AG09309 (cell line): Measurements from ENCODE around the gene SHMT1.
A peak's percentile ranks its signal among the peaks of the same experiment; 100 is the strongest.

Experiments used
- DNase-seq: peaks from one replicate; pipeline ENCODE4 v3.0.0-alpha.2; 2010; ENCODE audit warnings: low read depth
- H3K4me3 ChIP-seq: 2 replicates; pipeline ENCODE4 v1.5.1; 2011; ENCODE audit warnings: mild to moderate bottlenecking, low read depth, low read length, moderate library complexity; ENCODE audit not compliant: control insufficient read depth
- TF ChIP-seq, protein P1 (sequence below): IDR thresholded peaks from 2 replicates; pipeline ENCODE4 v1.5.1; 2011; ENCODE audit warnings: mild to moderate bottlenecking, low read depth, low read length, inconsistent platforms; ENCODE audit not compliant: insufficient read depth, control insufficient read depth; ENCODE audit errors: missing control alignments

Gene SHMT1

DNA sequence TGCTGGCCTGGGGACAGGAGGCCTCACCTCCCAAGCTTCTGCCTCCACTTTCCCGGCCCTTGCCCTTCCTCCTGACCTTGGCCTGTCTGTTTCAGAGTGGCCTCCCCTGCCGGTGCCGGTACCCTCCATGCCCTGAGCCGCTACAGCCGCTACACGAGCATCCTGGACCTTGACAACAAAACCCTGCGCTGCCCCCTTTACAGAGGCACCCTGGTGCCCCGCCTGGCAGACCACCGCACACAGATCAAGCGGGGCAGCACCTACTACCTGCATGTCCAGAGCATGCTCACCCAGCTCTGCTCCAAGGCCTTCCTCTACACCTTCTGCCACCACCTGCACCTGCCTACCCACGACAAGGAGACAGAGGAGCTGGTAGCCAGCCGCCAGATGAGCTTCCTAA is 40.8 kb downstream of the SHMT1 start:
- DNase-seq: no peak
- TF ChIP-seq, protein P1, sequence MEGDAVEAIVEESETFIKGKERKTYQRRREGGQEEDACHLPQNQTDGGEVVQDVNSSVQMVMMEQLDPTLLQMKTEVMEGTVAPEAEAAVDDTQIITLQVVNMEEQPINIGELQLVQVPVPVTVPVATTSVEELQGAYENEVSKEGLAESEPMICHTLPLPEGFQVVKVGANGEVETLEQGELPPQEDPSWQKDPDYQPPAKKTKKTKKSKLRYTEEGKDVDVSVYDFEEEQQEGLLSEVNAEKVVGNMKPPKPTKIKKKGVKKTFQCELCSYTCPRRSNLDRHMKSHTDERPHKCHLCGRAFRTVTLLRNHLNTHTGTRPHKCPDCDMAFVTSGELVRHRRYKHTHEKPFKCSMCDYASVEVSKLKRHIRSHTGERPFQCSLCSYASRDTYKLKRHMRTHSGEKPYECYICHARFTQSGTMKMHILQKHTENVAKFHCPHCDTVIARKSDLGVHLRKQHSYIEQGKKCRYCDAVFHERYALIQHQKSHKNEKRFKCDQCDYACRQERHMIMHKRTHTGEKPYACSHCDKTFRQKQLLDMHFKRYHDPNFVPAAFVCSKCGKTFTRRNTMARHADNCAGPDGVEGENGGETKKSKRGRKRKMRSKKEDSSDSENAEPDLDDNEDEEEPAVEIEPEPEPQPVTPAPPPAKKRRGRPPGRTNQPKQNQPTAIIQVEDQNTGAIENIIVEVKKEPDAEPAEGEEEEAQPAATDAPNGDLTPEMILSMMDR: no peak
- H3K4me3 ChIP-seq: no peak overlapping the region

DNA sequence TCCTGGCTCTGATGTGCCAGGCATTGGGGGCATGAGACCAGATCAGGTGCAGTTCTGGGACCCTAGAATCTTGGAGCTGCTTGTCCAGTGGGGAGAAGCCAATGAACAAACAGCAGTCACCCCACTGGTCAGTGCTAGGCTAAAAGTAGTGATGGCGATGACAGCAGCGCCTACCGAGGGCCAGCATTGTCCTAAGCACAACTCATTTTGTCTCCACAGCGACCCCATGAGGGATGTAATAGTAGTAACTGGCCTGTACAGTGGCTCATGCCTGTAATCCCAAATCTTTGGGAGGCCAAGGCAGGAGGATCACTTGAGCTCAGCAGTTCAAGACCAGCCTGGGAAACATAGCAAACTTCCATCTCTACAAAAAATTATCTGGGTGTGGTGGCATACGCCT is 42.0 kb downstream of the SHMT1 start:
- DNase-seq: no peak
- TF ChIP-seq, protein P1: peak; percentile 26

DNA sequence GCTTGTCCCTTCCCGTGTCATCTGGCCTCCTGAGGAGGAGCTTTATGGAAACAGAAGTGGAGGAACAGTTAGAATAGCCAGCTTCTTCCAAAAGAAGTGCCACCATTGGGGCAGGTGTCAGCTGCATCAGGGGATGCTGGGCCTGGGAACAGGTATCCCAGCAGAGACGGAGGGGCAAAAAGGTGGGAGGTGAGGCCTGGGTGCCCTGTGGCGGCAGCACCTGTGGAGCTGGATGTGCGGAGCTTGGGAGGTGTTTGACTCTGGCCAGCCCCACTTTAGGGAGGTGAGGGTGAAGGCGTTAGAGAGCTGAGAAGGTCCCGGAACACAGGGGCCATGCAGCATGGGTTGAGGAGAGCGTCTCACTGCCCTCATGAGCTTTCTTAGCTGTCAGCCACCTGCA is 43.0 kb downstream of the SHMT1 start:
- TF ChIP-seq, protein P1: no peak
- H3K4me3 ChIP-seq: no peak overlapping the region
- no peak for DNase-seq

More for the DNA sequence above, 42.0 kb downstream of the SHMT1 start:
- H3K4me3 ChIP-seq: no peak overlapping the region

DNA sequence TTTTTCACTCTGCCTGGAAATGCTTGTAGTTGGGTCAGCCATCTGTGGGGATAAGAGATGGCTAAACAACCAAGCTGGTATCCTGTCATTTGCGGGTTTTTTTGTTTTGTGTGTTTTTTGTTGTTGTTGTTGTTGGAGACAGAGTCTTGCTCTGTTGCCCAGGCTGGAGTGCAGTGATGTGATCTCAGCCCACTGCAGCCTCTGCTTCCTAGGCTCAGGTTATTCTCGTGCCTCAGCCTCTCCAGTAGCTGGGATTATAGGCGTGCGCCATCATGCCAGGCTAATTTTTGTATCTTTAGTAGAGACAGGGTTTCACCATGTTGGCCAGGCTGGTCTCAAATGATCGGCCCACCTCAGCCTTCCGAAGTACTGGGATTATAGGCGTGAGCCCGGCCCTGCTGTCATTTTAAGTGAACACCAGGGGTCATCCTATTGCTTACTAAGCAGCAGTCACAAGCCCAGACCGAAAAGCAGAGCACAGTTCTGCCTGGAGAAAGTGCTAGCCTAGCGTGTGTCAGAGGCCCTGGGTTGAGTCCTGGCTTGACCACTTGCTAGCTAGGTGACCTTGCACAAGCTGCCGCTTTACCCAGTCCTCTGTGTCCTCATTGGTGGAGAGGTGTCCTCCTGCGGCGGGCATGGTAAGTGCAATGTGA is 43.6 kb downstream of the SHMT1 start:
- DNase-seq: peak; percentile 47
- TF ChIP-seq, protein P1: peak; percentile 66
- H3K4me3 ChIP-seq: no peak overlapping the region

DNA sequence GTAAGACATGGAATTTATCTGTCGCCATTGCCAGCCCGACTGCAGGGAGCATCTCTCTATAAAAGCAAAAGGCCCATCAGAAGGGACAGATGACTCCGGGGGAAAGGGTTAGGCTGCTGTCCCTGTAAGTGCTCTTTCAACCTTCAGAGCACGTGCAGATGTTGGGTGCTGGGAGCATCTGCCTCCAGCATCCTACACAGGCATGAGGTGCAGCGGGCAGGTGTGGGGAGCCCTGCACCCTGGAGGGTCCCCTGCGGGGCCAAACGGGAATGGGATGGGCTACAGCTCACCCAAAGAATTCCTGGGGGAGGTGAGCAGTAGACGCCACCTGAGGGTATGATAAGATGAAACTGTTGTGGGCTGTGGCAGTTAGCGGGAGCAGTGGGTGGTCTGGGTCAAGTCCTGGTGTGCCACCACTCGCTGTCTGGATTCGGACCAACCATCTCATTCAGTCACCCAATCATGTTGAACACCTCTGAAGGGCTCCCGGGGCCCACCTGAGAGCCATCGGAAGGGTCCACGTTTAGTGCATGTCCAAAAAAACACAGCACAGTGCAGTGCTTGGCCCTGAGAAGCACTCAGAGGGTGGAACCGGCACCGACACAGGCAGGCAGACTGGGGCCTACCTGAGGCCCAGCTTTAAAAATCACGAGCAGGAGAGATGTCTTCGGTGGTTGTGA is 44.4 kb downstream of the SHMT1 start:
- TF ChIP-seq, protein P1: no peak
- H3K4me3 ChIP-seq: peak overlapping the region; percentile 7; the same call in 1 of the 2 replicates
- DNase-seq: no peak

DNA sequence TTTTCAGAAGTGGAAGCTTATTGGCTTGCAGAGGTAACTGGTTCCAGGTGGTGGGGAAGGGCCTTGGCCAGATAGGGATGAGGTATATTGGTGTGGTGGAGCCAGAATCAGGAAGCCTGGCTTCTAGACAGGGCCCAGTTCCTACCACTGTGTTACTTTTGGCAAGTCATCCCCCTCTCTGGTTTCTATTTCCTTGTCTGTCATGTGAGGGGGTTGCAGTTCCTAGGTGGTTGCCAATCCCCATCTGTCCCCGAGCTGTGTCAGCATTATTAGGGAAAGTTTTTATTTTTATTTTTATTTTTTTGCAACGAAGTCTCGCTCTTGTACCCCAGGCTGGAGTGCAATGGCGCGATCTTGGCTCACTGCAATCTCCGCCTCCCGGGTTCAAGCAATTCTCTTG is 45.2 kb downstream of the SHMT1 start:
- peak overlapping the region; percentile 2 for H3K4me3 ChIP-seq
- DNase-seq: no peak

More for the DNA sequence above, 45.2 kb downstream of the SHMT1 start:
- TF ChIP-seq, protein P1: no peak
